Measurements from ENCODE around the gene FGFRL1.
A peak's percentile ranks its signal among the peaks of the same experiment; 100 is the strongest.

FGFRL1 gene

DNA sequence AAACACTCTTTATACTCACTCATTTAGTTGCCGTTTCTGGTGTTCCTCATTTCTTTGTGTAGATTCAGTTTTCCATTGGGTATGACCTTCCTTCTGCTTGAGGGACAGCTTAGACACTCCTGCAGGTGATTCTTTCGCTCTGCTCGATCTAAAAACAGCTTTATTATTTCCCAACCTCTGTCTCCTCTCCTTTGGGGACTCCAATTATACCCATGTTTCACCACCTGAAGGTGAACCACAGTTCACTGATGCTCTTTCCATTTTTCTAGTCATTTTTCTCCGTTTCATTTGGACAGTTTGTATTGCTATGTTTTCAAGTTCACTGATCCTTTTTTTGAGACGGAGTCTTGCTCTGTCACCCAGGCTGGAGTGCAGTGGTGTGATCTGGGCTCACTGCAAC, 4.6 kb upstream of the FGFRL1 start:
- no peak for FAIRE-seq
- no peak for DNase-seq (ENCODE audit: low spot score)

DNA sequence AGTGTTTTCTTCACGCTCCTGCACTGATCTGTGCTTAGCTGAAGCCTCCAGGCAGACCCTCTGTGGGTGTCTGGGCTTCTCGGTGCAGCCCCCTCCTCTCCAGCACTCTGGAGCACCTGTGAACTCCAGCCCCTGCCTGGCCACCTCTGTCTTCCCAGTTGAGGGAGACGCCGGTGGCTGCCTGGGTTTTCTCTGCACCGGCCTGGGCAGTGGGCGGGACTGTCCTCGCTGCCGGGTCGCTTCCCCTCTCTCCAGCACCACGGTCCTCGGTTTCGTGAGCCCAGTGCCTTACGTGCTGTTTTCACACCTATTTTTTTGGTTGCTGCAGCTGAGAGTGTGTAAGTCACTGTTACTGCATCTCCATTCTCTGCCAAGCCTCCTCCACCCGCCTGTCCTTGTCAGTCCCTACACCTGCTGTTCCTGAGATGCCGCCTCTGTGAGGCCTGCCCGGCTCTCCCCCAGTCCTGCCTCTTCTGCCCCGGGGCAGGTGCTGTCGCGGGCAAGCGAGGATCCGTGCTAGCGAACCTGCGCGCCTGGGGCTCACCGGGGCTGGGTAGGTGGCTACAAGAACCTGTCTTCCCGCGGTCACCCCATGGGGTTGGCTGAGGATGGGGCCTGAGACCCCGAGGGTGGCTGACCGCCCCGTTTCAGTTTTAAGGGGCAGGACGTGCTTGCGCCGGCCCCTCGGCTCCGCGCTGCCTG, 2.4 kb upstream of the FGFRL1 start:
- no peak for FAIRE-seq

DNA sequence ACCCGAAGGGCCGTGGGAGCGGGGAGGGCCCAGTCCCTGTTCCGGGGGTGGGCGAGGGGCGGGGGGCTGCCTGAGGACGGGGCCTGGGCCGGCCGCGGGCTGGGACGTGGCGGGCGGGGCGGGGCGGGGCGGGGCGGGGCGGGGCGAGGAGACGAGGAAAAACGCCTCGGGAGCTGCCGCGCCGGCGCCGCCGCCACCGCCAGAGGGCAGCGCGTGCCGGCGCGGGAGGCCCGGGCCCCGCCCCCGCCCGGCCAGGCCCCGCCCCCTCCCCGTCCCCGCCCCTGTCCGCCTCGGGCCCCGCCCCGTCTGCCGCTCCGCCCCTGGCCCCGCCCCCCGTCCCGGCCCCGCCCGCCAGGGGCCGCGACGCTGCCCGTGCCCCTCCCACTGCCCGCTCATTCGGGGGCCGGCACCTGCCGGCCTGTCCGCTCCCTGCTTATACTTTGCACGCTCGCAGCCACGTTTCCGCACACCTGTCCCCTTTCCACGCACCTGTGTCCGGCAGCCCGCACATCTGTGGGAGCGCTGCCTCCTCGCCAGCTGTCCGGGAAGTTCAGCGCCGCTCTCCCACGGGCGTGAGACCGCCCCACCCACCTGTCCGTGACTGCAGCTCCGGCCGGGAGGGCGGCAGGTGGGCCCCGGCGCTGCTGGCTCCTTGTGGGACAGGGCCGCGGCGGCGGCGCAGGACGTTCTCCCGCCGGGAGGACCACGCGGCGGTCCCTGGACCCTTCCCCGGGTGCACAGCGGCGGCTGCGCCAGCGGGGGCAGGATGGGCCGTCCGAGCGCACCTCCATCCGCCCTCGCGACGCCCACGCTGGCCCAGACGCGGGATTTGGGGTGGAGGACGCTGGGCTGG, 1.7 kb upstream of the FGFRL1 start:
- DNase-seq (ENCODE audit: low spot score), result peak; percentile 80
- FAIRE-seq, result no peak

More for the DNA sequence above, 2.4 kb upstream of the FGFRL1 start:
- DNase-seq (ENCODE audit: low spot score), result no peak

DNA sequence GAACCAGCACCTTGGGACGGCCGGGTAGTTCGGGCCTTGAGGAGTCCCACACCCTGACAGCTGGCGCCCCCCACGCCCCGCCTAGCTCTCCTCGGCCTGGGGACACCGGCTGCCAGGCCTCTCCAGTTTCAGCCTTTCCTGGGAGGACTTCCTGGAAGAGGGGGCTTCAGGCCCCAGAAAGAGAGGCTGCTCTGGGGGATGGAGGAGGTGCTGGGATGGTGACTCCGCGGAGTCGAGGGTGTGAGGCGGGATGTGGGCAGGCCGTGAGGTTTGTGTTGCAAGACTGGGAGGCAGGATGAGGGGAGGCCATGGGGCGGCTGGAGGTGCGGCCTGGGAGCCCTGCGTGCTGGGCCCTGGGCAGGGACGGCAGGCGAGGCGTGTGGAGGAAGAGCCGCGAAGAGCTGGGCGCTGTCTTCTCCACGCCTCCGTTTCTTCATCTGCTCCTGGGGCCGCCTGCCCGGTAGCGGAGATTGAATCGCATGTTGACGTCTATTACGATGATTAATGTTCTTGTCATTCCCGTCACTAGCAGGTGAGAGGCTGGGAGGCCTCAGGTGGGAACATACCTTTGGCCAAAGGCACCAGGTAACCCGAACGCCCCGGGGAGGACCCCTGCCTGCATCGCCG, 918 bp upstream of the FGFRL1 start:
- FAIRE-seq (no peak), DNase-seq (ENCODE audit: low spot score) (peak; percentile 28)

DNA sequence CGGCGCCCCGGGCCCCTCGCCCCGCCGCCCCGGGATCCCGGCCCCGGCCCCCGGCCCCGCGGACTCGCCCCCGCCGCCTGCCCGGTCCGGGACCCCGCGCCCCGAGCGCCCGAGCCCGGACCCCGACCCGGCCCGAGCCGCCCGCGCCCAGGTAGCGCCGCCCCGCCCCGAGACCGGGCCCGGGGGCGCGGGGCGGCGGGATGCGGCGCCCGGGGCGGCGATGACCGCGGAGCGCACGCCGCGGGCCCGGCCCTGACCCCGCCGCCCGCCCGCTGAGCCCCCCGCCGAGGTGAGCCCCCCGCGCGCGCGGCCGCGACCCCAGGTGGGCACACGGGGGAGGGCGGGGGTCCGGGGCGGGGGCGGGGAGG, 224 bp downstream of the FGFRL1 start:
- DNase-seq (ENCODE audit: low spot score) (no peak), FAIRE-seq (no peak)

- DNase-seq (ENCODE audit: low spot score) (peak; percentile 63), FAIRE-seq (no peak)
Observed at GRCh38 chr4:1012034-1012739, 761 bp downstream of the FGFRL1 start.

GRCh38 chr4:1013225-1014073, 2.0 kb downstream of the FGFRL1 start:
- DNase-seq (ENCODE audit: low spot score), result no peak
- no peak for FAIRE-seq

DNA sequence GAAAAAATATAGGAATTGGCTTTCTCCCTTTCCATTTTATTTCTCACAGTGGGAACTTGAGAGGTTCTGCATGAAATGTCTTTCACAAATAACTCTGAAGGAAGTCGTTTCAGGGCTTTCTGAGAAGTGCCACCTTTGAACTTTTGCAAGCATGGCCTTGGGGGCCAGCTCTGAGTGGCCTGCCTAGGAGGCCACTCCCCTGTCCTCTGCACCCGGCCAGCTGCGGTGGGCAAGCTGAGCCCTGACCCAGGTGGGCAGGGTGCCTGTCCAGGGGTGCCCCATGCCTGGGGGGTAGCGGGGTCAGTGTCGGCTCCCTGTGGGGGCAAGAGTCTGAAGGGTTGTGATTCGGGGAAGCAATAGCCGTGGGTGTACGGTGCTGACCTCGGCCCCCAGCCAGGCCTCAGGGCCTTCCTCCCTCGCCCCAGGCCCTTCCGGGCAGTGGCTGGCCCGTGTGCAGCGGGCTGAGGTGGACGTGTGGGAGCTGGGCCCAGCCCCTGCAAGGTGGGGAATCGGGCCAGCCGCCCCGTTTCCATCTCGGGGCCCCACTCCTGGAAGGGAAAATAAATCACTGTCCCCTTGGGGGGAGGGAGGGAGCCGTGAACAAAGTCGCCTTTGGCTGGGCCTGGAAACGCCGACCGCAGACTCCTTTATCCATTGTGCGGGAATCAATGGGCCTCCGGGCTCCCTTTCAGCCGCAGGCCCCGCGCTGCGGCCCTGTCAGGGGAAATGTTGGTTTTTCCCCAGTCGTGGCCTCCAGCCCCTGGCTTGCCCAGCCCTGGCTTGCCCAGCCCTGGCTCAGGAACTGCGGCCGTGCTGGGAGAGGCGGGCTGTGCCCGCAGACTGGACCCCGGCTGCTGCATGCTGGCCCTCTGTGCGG, 3.1 kb downstream of the FGFRL1 start:
- FAIRE-seq (no peak), DNase-seq (ENCODE audit: low spot score) (no peak)

DNA sequence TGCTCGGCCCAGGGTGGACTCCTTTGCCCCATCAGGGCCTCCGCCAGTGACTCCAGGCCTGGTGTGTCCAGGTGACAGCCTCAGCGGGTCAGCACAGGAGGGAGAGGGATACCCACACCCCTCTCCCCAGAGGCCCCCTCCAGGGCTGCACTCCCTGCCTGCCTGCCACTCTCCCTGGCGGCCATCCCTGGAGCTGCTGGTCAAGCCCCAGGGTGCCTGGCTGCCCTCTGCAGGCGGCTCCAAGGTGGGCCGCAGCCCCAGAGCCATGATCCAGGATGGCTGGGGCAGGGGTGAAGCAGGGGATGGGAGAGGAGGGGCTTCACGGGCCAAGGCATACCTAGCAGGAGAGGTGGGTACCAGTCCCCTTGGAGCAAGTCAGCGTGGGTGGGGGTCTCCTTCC, 3.8 kb downstream of the FGFRL1 start:
- FAIRE-seq, result no peak
- DNase-seq (ENCODE audit: low spot score), result no peak

DNA sequence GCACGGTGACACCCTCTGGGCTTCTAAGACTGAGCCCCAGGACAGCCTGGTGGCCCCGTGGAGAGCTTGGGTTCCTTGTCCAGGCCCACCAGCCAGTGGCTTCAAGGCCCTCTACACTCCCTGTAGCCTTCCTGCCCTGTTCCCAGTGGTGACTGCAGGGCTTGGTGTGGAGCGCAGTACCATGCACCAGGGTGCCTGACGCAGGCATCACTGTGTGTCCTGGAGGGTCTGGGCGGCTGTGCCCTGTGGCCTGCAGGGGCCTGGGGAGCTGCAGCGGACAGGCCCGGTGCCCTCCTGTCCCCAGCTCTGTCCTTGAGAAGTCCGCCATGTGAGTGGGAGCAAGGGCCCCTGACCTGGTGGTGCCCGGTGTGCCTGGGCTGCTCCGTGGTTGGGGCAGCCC, 4.3 kb downstream of the FGFRL1 start:
- FAIRE-seq, result no peak
- no peak for DNase-seq (ENCODE audit: low spot score)

DNA sequence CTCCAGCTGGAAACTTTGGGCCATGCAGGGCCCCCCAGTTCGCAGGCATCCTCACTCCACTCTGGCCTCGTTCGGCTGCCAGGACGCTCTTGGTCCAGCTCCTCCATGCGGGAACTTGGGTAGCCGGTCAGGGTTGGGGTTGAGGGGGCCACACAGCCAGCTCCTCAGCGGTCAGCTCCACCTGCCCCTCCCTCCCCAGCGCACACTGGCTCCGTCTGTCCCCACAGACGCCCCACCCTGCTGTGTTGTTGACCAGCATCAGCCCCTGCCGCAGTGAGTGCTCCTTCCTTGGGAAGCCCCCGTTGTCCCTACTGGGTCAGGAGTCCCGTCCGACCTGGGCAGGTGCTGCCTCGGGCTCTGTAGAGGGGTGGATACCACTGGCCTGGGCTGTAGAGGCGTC, 5.8 kb downstream of the FGFRL1 start:
- no peak for FAIRE-seq
- DNase-seq (ENCODE audit: low spot score), result no peak

DNA sequence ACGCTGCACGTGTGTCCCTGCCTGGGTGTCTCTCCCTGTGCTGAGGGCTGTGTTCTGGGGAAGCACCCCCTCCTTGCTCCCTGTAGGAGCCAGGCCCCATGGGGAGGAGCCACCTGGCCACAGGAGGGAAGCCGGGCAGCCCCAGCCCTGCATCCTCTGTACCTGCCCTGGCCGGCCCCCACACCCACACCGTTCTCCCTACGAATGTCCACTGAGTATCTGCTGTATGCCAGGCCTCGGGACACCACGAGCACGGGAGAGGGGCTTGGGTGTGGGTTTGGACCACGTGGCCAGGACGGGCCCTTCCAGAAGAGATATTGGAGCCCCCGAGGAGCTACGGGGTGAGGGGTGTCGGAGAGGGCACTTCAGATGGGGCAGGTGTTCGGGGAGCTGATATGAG, 6.3 kb downstream of the FGFRL1 start:
- DNase-seq (ENCODE audit: low spot score) (no peak), FAIRE-seq (no peak)

DNA sequence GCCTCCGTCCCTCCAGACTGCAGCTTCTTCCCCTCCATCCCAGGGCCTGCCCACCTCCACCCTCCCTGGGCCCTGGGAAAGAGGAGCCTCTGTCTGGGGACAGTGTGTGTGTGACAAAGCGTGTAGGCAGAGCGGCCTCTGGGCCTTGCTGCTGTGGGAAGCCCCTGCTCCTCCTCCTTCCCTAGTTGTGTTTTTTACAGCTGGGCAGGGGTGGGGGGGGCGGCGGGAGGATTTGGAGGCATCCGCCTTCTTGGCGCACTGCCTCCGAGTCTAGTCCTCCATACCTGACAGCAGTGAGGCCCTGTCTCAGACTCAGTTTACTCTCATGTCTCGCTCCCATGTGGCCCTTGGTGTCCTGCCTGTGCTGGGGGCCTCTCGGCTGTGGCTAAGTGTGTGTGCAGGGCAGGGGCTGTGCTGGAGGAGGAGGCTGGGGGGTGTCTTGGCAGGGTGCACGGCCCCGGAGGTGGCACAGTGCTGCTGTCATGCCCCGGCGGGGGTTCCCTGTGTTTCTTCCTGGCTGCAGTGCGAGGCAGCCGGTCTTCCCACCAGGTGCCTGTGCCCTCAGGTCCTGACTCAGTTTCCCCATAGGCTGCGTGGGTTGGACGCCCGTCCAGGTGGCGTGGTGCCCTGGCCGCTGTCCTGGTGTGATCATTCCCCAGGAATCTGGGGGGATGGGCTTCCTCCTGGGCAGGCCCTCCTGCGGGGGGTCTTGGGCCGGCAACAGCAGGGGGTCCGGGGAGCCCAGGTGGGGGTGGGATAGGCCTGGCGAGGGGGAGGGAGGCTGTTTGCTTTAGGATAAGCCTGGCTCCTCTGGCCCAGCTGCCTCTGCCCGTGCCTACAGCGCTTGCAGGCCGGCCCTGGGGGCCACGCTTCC, 7.0 kb downstream of the FGFRL1 start:
- DNase-seq (ENCODE audit: low spot score) (no peak), FAIRE-seq (no peak)

DNA sequence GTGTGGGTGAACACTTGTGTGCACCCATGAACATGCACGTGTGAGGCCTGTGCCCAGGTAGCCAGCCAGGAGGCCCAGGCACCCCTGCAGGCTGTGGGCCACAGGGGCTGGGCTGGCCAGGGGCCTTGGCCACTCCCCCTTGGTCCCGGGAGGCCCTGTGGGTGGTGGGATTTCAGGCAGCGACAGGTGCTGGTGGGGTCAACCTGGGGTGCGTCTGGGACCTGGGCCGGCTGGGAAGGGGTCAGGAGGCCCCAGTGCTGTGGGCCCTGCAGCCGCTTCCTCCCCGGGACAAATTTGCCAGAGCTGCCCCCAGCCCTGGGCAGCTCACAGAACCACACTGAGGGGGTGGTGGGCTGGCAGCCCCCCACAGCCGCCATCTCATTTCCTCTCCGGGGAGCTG, 7.9 kb downstream of the FGFRL1 start:
- DNase-seq (ENCODE audit: low spot score) (no peak), FAIRE-seq (no peak)

GRCh38 chr4:1019729-1020470, 8.5 kb downstream of the FGFRL1 start:
- DNase-seq (ENCODE audit: low spot score) (no peak), FAIRE-seq (no peak)

DNA sequence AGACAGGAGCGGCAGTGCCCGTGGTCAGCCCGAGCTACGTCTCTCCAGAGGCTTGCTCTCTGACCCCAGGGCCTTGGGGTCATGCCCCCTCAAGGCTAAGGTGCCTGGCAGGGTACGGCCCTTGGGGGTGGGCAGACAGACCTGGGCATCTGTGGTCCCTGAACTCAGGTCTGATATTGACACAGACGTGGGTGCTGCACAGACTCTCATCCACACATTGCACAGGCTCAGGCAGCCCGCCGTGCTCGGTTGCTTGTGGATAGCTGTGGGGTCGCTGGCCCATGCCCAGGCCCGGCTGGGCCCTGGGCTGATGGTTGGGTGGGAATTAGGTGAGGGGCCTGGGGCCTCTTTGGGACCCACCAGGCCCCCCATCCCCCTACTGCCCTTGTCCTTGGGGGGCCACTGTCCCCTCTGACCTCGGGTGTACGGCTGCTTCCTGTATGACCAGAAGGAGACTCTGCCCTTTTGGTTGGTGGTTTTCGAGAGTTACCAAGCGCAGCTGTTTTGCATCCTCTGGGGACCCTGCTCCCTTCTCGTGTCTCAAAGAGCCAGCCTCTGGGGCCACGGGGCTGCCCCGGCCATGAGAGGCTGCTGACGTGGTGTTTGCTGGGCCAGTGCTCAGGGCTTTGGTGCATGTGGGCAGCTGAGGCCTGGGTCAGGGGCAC, 10.1 kb downstream of the FGFRL1 start:
- DNase-seq (ENCODE audit: low spot score) (no peak), FAIRE-seq (no peak)

- no peak for FAIRE-seq
Observed at GRCh38 chr4:1022051-1022738, 10.8 kb downstream of the FGFRL1 start.

More at GRCh38 chr4:1022051-1022738, 10.8 kb downstream of the FGFRL1 start:
- DNase-seq (ENCODE audit: low spot score), result no peak

Measured in urothelium cell line (cell line).